LNCaP clone FGC (cell line): ENCODE data around the gene P2RX2.

Experiments used
- DNase-seq: peaks from one replicate; pipeline ENCODE4 v3.0.0-alpha.2; 2011; ENCODE audit warnings: low read depth
- H3K4me3 ChIP-seq: 2 replicates; pipeline ENCODE4 v1.5.1; 2011; ENCODE audit warnings: mild to moderate bottlenecking, low read depth, low read length, control low read depth
- TF ChIP-seq, protein P1 (sequence below): IDR thresholded peaks from 2 replicates; pipeline ENCODE4 v1.5.1; 2012; ENCODE audit warnings: mild to moderate bottlenecking; ENCODE audit not compliant: control insufficient read depth, insufficient read depth; ENCODE audit errors: extremely low read depth

P2RX2 gene

GRCh38 chr12:132601171-132601883, 17.2 kb upstream of the P2RX2 start:
- no peak overlapping the region for H3K4me3 ChIP-seq
- TF ChIP-seq, protein P1, sequence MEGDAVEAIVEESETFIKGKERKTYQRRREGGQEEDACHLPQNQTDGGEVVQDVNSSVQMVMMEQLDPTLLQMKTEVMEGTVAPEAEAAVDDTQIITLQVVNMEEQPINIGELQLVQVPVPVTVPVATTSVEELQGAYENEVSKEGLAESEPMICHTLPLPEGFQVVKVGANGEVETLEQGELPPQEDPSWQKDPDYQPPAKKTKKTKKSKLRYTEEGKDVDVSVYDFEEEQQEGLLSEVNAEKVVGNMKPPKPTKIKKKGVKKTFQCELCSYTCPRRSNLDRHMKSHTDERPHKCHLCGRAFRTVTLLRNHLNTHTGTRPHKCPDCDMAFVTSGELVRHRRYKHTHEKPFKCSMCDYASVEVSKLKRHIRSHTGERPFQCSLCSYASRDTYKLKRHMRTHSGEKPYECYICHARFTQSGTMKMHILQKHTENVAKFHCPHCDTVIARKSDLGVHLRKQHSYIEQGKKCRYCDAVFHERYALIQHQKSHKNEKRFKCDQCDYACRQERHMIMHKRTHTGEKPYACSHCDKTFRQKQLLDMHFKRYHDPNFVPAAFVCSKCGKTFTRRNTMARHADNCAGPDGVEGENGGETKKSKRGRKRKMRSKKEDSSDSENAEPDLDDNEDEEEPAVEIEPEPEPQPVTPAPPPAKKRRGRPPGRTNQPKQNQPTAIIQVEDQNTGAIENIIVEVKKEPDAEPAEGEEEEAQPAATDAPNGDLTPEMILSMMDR: no peak
- DNase-seq: no peak

DNA sequence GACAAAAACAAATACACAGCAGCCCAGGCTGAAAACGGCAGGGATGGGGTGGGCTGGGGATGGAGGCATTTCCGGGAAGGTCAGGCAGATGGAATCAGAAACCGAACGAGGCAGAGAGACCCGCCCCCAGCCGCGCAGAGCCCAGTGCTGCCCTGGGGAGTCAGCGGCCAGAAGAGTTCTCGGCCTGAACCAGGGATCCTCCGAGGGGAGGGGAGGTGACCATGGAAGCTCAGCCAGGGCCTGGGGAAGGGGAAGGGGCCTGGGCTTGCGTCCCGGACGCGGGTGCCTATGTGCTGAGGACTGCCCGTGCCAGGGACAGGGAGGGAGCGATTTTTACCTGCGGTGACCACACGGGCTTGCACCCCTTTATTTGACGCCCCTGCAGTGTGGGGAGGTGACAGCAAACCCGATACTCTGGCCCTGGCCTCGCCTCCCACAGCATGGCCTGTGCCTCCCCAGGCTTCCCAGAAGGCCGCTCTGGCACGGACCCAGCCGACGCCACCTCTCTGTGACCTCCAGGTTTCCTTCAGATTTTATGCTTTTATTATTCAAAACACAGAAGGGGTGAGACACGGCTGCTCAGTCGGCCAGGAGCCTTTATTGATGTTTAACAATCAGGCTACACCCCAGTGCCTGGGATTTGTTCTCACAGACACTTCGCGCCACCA, 15.9 kb upstream of the P2RX2 start:
- H3K4me3 ChIP-seq: no peak overlapping the region
- TF ChIP-seq, protein P1: no peak
- DNase-seq: no peak

DNA sequence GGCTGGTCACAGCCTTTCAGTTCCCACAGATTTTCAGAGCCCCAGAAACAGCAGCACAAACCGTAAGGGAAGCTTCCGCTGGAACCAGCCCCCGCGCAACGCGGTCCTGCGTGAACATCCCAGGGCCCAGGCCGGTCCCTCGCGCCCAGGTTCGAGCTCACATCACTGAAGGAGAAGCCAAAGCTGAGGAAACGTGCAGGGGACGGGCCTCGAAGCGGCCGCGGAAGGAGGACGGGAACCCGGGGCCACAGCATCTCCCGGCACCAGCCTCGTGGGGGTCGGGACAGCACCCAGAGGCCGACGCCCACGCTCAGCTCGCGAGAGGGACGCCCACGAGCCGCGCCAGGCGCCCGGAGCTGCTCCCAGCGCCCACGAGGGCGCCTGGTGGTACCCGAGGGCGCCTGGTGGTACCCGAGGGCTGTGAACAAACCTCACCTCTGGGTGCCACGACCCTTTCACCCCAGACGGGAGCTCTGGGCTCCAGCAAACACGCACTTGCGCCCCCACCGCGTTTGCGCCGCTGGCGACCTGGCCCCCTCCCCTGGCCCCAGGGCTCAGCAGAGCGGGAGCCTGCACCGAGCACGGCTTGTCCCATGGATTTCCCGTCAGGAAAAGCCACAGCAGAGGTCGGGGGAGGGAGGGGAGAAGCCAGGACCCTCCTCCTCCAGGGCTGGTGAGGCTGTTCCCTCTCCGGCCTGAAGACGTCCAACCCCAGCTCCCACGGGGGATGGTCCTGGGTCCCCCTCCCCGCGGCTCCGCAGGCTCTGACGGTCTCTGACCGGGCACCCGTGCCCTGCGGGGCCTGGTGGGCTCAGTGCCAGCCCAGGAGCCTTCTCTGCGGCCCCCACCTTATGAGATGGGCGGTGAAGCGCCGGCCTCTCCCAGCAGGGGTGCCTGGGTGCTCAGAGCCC, 15.1 kb upstream of the P2RX2 start:
- no peak for DNase-seq
- no peak overlapping the region for H3K4me3 ChIP-seq
- TF ChIP-seq, protein P1: no peak

- no peak for DNase-seq
- TF ChIP-seq, protein P1: no peak
- no peak overlapping the region for H3K4me3 ChIP-seq
These were observed 14.4 kb upstream of the P2RX2 start for GRCh38 chr12:132604151-132604618.

- no peak overlapping the region for H3K4me3 ChIP-seq
- no peak for DNase-seq
- TF ChIP-seq, protein P1: no peak
These were observed 13.7 kb upstream of the P2RX2 start for GRCh38 chr12:132604668-132605441.

- DNase-seq: no peak
- H3K4me3 ChIP-seq: no peak overlapping the region
- TF ChIP-seq, protein P1: no peak
These were observed 12.7 kb upstream of the P2RX2 start for GRCh38 chr12:132605892-132606291.
